ENCODE measurements around the gene PI4KB.

Gene PI4KB

GRCh38 chr1:151327223-151327902 is at the start of gene PI4KB:
Gene PI4KB, minus strand, starts transcription at chr1:151327416. Its CDS starts 10,935 bp downstream, at chr1:151316481.
- H3K27ac ChIP-seq: peak within 1 kb of the TSS; percentile 91
- no peak for TF ChIP-seq ZFX (IDR thresholded peaks at IDR 0.05; ENCODE audit: borderline replicate concordance)
- TF ChIP-seq, protein P1, sequence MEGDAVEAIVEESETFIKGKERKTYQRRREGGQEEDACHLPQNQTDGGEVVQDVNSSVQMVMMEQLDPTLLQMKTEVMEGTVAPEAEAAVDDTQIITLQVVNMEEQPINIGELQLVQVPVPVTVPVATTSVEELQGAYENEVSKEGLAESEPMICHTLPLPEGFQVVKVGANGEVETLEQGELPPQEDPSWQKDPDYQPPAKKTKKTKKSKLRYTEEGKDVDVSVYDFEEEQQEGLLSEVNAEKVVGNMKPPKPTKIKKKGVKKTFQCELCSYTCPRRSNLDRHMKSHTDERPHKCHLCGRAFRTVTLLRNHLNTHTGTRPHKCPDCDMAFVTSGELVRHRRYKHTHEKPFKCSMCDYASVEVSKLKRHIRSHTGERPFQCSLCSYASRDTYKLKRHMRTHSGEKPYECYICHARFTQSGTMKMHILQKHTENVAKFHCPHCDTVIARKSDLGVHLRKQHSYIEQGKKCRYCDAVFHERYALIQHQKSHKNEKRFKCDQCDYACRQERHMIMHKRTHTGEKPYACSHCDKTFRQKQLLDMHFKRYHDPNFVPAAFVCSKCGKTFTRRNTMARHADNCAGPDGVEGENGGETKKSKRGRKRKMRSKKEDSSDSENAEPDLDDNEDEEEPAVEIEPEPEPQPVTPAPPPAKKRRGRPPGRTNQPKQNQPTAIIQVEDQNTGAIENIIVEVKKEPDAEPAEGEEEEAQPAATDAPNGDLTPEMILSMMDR (IDR thresholded peaks at IDR 0.05): no peak

DNA sequence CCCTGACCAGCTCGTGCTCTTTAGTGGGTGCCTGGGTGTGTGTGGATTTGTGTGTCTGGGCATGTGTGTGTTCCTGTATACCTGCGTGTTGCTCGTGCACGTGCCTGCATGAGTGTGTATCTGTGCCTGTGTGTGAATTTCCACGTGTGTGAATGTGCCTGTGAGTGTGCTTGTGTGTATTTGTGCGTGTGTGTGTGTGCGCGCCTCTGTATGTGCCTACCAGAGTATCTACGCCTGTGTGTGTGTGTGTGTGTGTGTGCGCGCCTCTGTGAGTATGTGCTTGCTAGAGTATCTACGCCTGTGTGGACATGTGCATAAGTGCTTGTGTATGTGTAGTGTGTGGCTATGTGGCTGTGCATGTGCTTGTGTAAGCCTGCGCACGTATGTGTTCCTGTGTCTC is 46.0 kb upstream of the PI4KB start:
- no peak for TF ChIP-seq ZFX (IDR thresholded peaks at IDR 0.05; ENCODE audit: borderline replicate concordance)
- TF ChIP-seq, protein P1 (IDR thresholded peaks at IDR 0.05): no peak
- H3K27ac ChIP-seq: peak overlapping the region; percentile 91

DNA sequence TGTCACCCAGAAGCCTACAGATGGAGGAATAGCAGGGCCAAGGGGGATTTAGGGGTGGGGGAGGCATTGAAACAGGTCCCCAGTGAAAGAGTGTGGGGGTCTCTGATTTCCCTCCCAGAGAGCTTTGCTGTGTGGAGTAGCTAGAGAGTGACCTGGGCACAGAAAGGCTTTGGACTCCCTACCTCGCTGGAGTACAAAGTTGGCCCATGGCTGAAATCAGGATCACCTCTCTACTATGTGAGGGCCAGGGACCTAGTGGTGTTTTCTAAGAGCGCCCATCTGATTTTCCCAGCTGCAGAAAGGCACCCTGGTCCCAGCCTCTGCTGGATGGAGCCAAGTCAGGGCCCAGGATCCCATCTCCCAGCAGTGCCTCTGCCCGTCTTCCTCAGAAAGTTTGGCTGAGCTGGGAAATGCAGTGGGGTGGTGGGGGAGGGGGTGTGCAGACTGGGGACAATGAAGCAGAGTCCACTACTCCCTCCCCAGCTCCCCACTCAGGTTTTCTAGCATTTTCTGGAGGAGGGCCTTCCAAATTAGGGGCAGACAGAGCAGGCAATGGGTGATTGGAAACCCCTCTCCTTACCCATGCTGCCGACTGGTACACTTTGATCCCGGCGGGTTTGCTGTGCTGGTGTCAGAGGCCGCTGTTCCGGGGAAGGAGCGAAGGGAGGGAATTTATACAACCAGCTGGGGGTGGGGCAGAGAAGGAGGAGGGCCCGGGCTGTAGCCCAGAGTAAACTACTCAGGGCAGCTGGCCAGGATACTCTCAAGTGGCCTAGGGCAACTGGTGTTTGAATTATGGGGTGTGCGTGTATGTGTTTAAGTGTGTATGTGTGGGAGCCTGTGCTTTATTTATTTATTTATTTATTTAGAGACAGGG is 45.1 kb upstream of the PI4KB start, which contains the start of gene SELENBP1:
Gene SELENBP1 (minus strand): TSS at position 648 of the 877 bp plus-strand sequence. CDS start 64 bp downstream, at position 584.
- TF ChIP-seq, protein P1 (IDR thresholded peaks at IDR 0.05): peak; percentile 7
- no peak for TF ChIP-seq ZFX (IDR thresholded peaks at IDR 0.05; ENCODE audit: borderline replicate concordance)
- peak within 1 kb of the TSS; percentile 91 for H3K27ac ChIP-seq

DNA sequence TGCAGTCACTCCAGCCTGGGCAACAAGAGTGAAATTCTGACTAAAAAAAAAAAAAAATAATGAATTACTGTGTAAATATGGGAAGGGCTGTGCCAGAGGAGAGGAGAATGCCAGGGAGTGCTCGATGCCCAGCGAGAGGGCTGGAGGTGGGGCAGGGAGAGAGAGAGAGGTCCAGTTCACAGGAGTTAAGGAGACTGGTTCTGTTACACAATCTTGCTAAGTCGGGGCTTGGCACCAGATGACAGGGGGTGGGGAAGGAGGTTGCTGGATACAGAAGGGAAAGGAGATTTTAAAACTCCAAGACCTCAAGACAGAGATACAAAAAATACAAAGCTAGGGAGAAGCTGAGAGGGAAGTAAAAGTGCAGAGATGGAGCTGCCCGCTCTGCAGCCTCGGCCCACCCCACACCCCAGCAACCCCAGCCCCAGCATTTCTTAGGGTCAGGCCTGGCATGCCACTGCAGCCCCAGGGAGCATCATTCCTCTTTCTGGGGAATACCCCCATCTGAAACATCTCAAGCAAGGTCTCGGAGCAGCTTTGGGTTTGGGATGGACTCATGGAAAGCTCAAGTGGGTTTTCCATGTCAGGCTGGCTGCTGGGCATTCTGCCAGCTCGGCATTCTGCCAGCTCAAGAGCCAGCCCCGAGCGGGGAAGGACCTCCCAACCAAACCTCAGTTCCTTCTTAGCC is 44.3 kb upstream of the PI4KB start:
- TF ChIP-seq, protein P1 (IDR thresholded peaks at IDR 0.05): no peak
- no peak for TF ChIP-seq ZFX (IDR thresholded peaks at IDR 0.05; ENCODE audit: borderline replicate concordance)
- H3K27ac ChIP-seq: peak overlapping the region; percentile 91

DNA sequence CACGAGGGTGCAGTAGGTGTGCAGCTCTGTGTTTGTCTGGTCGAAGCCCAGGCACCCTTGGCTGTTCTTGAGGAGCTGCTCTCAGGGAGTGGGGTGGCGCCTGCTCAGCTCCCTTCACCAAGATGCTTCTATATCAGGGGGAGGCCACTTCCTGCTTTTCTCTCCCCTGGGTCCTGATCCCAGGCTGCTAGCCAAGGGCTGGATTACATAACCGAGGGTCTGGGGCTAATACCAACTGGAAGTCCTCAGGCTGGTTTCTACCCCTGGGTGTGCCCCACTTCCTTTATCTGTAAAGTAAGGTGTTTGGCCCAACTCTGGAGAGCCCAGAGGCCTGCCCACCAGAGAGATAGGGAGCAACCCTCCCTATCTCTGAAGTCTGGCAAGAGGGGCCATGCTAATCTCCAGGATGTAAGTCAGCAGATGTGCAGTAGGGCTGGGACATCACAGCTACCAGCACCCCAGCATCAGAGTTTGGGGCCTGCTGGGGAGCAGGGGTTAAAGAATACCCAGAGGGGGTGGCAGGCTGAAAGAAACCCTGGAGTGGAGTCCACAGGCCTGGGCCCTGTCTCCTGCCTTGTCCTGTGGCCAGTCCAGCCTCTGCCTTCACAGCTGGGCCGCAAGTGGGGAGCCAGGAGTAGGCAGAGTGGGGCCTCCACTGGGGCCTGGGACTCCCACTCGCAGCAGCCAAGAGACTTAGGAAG is 43.1 kb upstream of the PI4KB start:
- TF ChIP-seq ZFX (IDR thresholded peaks at IDR 0.05; ENCODE audit: borderline replicate concordance): no peak
- TF ChIP-seq, protein P1 (IDR thresholded peaks at IDR 0.05): no peak
- peak overlapping the region; percentile 91 for H3K27ac ChIP-seq

DNA sequence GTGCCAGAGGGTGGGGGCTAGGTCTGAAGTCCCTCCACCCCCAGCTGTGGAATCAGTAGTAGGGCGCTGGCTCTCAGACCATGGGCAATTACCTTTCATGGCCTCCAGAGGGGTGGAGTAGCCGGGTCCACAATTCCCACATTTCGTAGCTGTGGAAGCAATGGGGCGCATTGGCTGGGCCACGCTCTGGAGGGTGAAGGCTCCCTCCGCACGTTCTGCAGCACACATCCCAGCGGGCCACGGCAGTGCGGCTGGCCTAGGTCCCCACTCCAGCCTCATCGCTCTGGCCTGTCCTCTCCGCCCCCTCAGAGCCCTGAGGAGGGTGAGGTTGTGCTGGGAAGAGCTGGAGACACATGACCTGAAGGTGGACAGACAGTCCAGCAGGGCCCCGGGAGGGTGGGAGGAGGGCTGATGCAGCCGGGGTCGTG is 42.4 kb upstream of the PI4KB start:
- TF ChIP-seq, protein P1 (IDR thresholded peaks at IDR 0.05): no peak
- no peak for TF ChIP-seq ZFX (IDR thresholded peaks at IDR 0.05; ENCODE audit: borderline replicate concordance)
- peak overlapping the region; percentile 91; the same call in 1 of the 2 replicates for H3K27ac ChIP-seq

Measured in 22Rv1 (cell line).